ENCODE data around the gene LYST. TPM values are rescaled to one million over a fixed set of nuclear protein-coding genes. Genes with fewer than 3 reads are reported as not detected.

LYST gene
- total and polyA plus RNA-seq, 10 of the 15 experiments (the other 5 are each of a cell fraction or from before 2014, with no cell fraction given) = 3.3 to 28.1 (median 5.6) TPM

DNA sequence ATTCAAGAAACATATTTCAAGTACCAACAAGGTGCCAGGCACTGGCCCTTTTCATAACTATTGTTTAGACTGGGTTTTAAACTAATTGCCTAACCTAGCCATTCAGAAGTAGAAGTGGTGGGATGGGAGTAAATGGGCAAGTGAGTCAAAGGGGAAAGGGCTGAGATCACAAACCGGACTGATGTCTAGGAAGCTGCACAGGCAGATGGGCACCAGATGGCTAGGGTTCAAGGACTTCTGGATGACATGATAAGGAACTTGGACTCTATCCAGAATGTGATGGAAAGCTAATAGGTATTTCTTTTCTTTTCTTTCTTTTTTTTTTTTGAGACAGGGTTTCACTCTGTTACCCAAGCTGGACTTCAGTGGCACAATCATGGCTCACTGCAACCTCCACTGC is 46.6 kb downstream of the LYST start (continued):
- TF ChIP-seq RBBP5 (conservative IDR thresholded peaks at IDR 0.05) = no peak
- no peak for TF ChIP-seq ZNF622 (IDR thresholded peaks at IDR 0.05)
- TF ChIP-seq ZSCAN29 (IDR thresholded peaks at IDR 0.05) = no peak

- H3K9ac ChIP-seq (ENCODE audit: control insufficient read depth, insufficient read depth, low read length) = no peak overlapping the region
- no TSS peak for BruUV-seq (replicated peaks)
- SMC1A ChIA-PET (ENCODE audit: uncharacterized antibody, unreplicated experiment) = no interaction called here
- POLR2A ChIA-PET = no interaction called here
- H3K79me2 ChIP-seq (ENCODE audit: control insufficient read depth, insufficient read depth, low read length) = no peaks in the 10 kb centered on the region
- TF ChIP-seq ZNF592 (IDR thresholded peaks at IDR 0.05) = no peak
- TF ChIP-seq EED (IDR thresholded peaks at IDR 0.05; ENCODE audit: low read depth) = no peak
- TF ChIP-seq, protein P1, sequence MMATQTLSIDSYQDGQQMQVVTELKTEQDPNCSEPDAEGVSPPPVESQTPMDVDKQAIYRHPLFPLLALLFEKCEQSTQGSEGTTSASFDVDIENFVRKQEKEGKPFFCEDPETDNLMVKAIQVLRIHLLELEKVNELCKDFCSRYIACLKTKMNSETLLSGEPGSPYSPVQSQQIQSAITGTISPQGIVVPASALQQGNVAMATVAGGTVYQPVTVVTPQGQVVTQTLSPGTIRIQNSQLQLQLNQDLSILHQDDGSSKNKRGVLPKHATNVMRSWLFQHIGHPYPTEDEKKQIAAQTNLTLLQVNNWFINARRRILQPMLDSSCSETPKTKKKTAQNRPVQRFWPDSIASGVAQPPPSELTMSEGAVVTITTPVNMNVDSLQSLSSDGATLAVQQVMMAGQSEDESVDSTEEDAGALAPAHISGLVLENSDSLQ (IDR thresholded peaks at IDR 0.05) = no peak
- TF ChIP-seq RBBP5 (conservative IDR thresholded peaks at IDR 0.05) = no peak
- TF ChIP-seq HDGF (IDR thresholded peaks at IDR 0.05) = no peak
- TF ChIP-seq CEBPB (IDR thresholded peaks at IDR 0.05; ENCODE audit: borderline replicate concordance in 1 of 2, low read depth in 2 of 2, low read length in 2 of 2) = no peak
- no peak for TF ChIP-seq CHD2 (IDR thresholded peaks at IDR 0.05; ENCODE audit: borderline replicate concordance, low read depth, low read length)
- TF ChIP-seq, protein P2, sequence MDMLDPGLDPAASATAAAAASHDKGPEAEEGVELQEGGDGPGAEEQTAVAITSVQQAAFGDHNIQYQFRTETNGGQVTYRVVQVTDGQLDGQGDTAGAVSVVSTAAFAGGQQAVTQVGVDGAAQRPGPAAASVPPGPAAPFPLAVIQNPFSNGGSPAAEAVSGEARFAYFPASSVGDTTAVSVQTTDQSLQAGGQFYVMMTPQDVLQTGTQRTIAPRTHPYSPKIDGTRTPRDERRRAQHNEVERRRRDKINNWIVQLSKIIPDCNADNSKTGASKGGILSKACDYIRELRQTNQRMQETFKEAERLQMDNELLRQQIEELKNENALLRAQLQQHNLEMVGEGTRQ (IDR thresholded peaks at IDR 0.05; ENCODE audit: borderline replicate concordance, low read depth, low read length) = no peak
- TF ChIP-seq ZBED1 (IDR thresholded peaks at IDR 0.05; ENCODE audit: borderline replicate concordance) = no peak
- TF ChIP-seq RAD21 (IDR thresholded peaks at IDR 0.05; ENCODE audit: insufficient read depth, low read depth, low read length) = no peak
- TF ChIP-seq TARDBP (IDR thresholded peaks at IDR 0.05; ENCODE audit: borderline replicate concordance) = no peak
- TF ChIP-seq ETV6 (conservative IDR thresholded peaks at IDR 0.05 in 1 of 2, IDR thresholded peaks at IDR 0.05 in 1 of 2; ENCODE audit: borderline replicate concordance in 1 of 2, low read depth in 1 of 2) = no peak
- TF ChIP-seq MEF2A (IDR thresholded peaks at IDR 0.05; ENCODE audit: insufficient read depth, low read depth, low read length) = no peak
- no peak for TF ChIP-seq RB1 (IDR thresholded peaks at IDR 0.05; ENCODE audit: borderline replicate concordance)
- no peak for TF ChIP-seq MTA2 (IDR thresholded peaks at IDR 0.05; ENCODE audit: low read depth)
- TF ChIP-seq EGR1 (IDR thresholded peaks at IDR 0.05; ENCODE audit: borderline replicate concordance in 1 of 2, low read depth in 2 of 2, low read length in 2 of 2) = no peak
- no peak for TF ChIP-seq STAT3 (IDR thresholded peaks at IDR 0.05; ENCODE audit: low read depth, low read length)
- DNase-seq (ENCODE audit: low read depth, low spot score) (no peak), ATAC-seq (no peak), FAIRE-seq (no peak)
- H3K4me2 ChIP-seq (ENCODE audit: control insufficient read depth, insufficient read depth) = no peak overlapping the region
- H3K4me3 ChIP-seq = no peak overlapping the region
- H2AFZ ChIP-seq (ENCODE audit: control insufficient read depth, low read depth, low read length) = no peak overlapping the region
- no peaks in the 10 kb centered on the region for H3K9me3 ChIP-seq (replicated peaks; ENCODE audit: control insufficient read depth, insufficient read depth, low read length)
- no peaks in the 10 kb centered on the region for H3K27me3 ChIP-seq (replicated peaks in 1 of 2; ENCODE audit: control insufficient read depth in 2 of 2, insufficient read depth in 2 of 2, low read length in 1 of 2)
- H3K36me3 ChIP-seq (ENCODE audit: control insufficient read depth in 2 of 2, insufficient read depth in 2 of 2, low read length in 1 of 2) = no peaks in the 10 kb centered on the region
- 83% methylated on average over 5 of the region's 5 CpGs for WGBS (ENCODE audit: insufficient coverage, insufficient replicate concordance, low lambda C conversion rate, missing lambda C conversion rate)
- in situ Hi-C loops (cut with MboI) = no loop called here
- RAD21 ChIA-PET (ENCODE audit: unreplicated experiment) = interaction anchor here (1.3 kb wide), 1 partner anchor 24 kb away, joined by 5 read pairs; no protein-coding TSS in a partner anchor
- H4K20me1 ChIP-seq (ENCODE audit: control insufficient read depth, insufficient read depth) = no peaks in the 10 kb centered on the region
- intact Hi-C loops (cut with micrococcal nuclease; ENCODE audit: unreplicated experiment) = no loop called here
- no peaks in the 10 kb centered on the region for H3K4me1 ChIP-seq (ENCODE audit: control insufficient read depth, insufficient read depth, low read length)
- CTCF ChIA-PET = interaction anchor here (0.6 kb wide), 1 partner anchor 478 kb away, joined by 3 read pairs; no protein-coding TSS in a partner anchor
- no peak overlapping the region for H3K27ac ChIP-seq (ENCODE audit: control insufficient read depth, insufficient read depth)
Observed at GRCh38 chr1:235818632-235819136, 48.0 kb downstream of the LYST start.
